Fibroblast of lung (primary cell): ENCODE results near the gene USP14. TPM values are rescaled to one million over a fixed set of nuclear protein-coding genes. Genes with fewer than 3 reads are reported as not detected.
A peak's percentile ranks its signal among the peaks of the same experiment; 100 is the strongest.

Experiments used
- DNase-seq, 2 donors: peaks; one replicate each; pipeline versions ENCODE4 v3.0.0 to v3.0.0-alpha.2; 2010; ENCODE audit warnings: low read depth in 2 of 2
- H2AFZ ChIP-seq: 2 replicates; pipeline ENCODE4 v1.5.1; 2012; ENCODE audit warnings: low read length, control low read depth, inconsistent platforms
- H3K27ac ChIP-seq: 2 replicates; pipeline ENCODE4 v1.5.1; 2011; ENCODE audit warnings: low read length, control low read depth; ENCODE audit not compliant: insufficient read depth
- H3K27me3 ChIP-seq: 2 replicates; pipeline ENCODE4 v1.5.1; 2011; ENCODE audit warnings: mild to moderate bottlenecking, low read length; ENCODE audit not compliant: control insufficient read depth, insufficient read depth
- H3K36me3 ChIP-seq: 2 replicates; pipeline ENCODE4 v1.5.1; 2011; ENCODE audit warnings: low read length; ENCODE audit not compliant: control insufficient read depth, insufficient read depth
- H3K4me1 ChIP-seq: 2 replicates; pipeline ENCODE4 v1.5.1; 2011; ENCODE audit warnings: low read length; ENCODE audit not compliant: control insufficient read depth, insufficient read depth; ENCODE audit errors: extremely low read depth
- H3K4me2 ChIP-seq: 2 replicates; pipeline ENCODE4 v1.5.1; 2011; ENCODE audit warnings: low read length, control low read depth; ENCODE audit not compliant: insufficient read depth; ENCODE audit errors: extremely low read depth
- H3K4me3 ChIP-seq, 4 experiments: fragments of 200-600 bp in 1 of 4; sonication (generic) in 1 of 4; replicated peaks in 1 of 4; 2 replicates each; pipeline ENCODE4 v1.5.1; 2011 to 2016; ENCODE audit warnings: low read length in 4 of 4, low read depth in 3 of 4, mild to moderate bottlenecking in 3 of 4, control low read depth in 2 of 4, inconsistent platforms in 1 of 4, mixed read lengths in 1 of 4; ENCODE audit not compliant: insufficient read depth in 1 of 4; ENCODE audit errors: control extremely low read depth in 1 of 4
- H3K79me2 ChIP-seq: 2 replicates; pipeline ENCODE4 v1.5.1; 2012; ENCODE audit warnings: mild to moderate bottlenecking, low read length, inconsistent platforms; ENCODE audit not compliant: control insufficient read depth, insufficient read depth
- H3K9ac ChIP-seq: 2 replicates; pipeline ENCODE4 v1.5.1; 2011; ENCODE audit warnings: mild to moderate bottlenecking, low read length, control low read depth; ENCODE audit not compliant: insufficient read depth
- H3K9me3 ChIP-seq: 2 replicates; pipeline ENCODE4 v1.5.1; 2012; ENCODE audit warnings: low read depth, low read length; ENCODE audit not compliant: control insufficient read depth, insufficient read depth
- H4K20me1 ChIP-seq: 2 replicates; pipeline ENCODE4 v1.5.1; 2011; ENCODE audit warnings: low read length; ENCODE audit not compliant: control insufficient read depth, insufficient read depth; ENCODE audit errors: extremely low read depth
- EZH2 ChIP-seq: IDR thresholded peaks from 2 replicates; pipeline ENCODE4 v1.5.1; 2012; ENCODE audit warnings: low read length, control low read depth, mild to moderate bottlenecking; ENCODE audit errors: missing control alignments
- polyA plus RNA-seq, 2 donors: library from polyadenylated mRNA; depleted of rRNA in 1 of 2; stranded (reverse) in 1 of 2; unstranded in 1 of 2; fragments of >200 nt; gene quantifications; 2 replicates each; pipeline ENCODE4 v1.2.1, GENCODE V29; 2011 to 2012; ENCODE audit warnings: missing spikeins in 1 of 2
- total RNA-seq: library from RNA; depleted of rRNA; stranded (reverse); fragments of >200 nt; gene quantifications from 2 replicates; pipeline ENCODE4 v1.2.1, GENCODE V29; 2014
- TF ChIP-seq, protein P1 (sequence below), 2 donors: IDR thresholded peaks in 1 of 2; conservative IDR thresholded peaks in 1 of 2; 1 replicate in 1 of 2; 2 replicates in 1 of 2; pipeline ENCODE4 v1.5.1; 2011 to 2012; ENCODE audit warnings: low read length in 2 of 2, control low read depth in 1 of 2, inconsistent platforms in 1 of 2, low read depth in 1 of 2, mild to moderate bottlenecking in 1 of 2

The USP14 gene
- total and polyA plus RNA-seq, 2 donors (not counting 1 experiment from before 2014, with no cell fraction given) = 21.5 to 39.5 TPM

DNA sequence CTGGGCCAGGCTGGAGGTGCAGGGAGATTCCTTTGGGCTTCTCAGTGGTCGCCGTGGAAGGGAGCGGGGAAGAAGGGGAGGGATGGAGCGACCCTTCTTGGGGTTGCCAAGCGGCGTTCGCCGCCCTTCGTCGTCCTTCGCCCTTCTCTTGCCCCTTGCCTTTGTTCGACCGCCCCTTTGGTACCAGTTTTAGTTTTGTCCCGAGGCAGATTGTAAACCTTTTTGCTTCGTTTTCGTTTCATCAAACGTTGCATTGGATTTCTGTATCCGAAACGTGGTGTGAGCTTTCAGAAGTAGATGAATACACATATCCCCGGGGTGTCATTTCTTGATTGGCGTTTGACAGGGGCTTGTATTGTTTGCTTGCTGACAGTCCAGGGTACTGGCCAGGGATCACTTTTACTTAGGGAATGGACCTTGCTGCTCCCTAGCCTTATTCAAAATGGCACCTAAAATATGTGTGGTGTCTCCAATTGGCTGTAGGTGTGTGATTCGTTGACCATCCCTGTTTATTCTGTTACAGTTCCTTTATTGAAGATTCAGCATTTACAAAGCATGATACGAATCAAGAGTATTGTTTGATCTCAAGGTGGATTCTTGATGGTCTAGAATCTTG, 788 bp downstream of the USP14 start:
- Histone ChIP-seq H3K36me3 (no peaks in the 10 kb centered on the region), H4K20me1 (no peaks in the 10 kb centered on the region), H3K27me3 (no peaks in the 10 kb centered on the region), H3K4me1 (no peaks in the 10 kb centered on the region), H3K4me3 (peak overlapping the region; percentile 68 to 94 (median 85)), H2AFZ (peak overlapping the region; percentile 36), H3K79me2 (peaks cover 51% of the 10 kb centered on the region), H3K9ac (peak overlapping the region; percentile 89), H3K4me2 (peak overlapping the region; percentile 86), H3K9me3 (no peaks in the 10 kb centered on the region), H3K27ac (peak overlapping the region; percentile 90)
- TF ChIP-seq, protein P1, sequence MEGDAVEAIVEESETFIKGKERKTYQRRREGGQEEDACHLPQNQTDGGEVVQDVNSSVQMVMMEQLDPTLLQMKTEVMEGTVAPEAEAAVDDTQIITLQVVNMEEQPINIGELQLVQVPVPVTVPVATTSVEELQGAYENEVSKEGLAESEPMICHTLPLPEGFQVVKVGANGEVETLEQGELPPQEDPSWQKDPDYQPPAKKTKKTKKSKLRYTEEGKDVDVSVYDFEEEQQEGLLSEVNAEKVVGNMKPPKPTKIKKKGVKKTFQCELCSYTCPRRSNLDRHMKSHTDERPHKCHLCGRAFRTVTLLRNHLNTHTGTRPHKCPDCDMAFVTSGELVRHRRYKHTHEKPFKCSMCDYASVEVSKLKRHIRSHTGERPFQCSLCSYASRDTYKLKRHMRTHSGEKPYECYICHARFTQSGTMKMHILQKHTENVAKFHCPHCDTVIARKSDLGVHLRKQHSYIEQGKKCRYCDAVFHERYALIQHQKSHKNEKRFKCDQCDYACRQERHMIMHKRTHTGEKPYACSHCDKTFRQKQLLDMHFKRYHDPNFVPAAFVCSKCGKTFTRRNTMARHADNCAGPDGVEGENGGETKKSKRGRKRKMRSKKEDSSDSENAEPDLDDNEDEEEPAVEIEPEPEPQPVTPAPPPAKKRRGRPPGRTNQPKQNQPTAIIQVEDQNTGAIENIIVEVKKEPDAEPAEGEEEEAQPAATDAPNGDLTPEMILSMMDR (conservative IDR thresholded peaks at IDR 0.05 in 1 of 2, IDR thresholded peaks at IDR 0.05 in 1 of 2; ENCODE audit: low read depth in 1 of 2, low read length in 2 of 2) = no peak
- TF ChIP-seq EZH2 = no peak
- DNase-seq = peak; percentile 11 to 16

DNA sequence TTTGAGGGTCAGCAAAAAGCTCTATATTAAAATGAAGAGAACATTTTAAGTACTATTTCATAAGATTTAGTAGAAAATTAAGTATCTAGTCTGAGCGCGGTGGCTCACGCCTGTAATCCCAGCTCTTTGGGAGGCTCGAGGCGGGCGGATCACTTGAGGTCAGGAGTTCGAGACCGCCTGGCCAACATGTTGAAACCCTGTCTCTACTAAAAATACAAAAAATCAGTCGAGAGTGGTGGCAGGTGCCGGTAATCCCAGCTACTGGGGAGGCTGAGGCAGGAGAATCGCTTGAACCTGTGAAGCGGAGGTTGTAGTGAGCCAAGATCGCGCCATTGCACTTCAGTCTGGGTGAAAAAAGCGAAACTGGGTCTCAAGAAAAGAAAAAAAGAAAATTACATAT, 1.6 kb downstream of the USP14 start:
- Histone ChIP-seq H3K4me1 (no peaks in the 10 kb centered on the region), H3K4me3 (peak overlapping the region in 3 of 4 experiments; percentile 68 to 94 (median 94)), H2AFZ (no peak overlapping the region), H3K9me3 (no peaks in the 10 kb centered on the region), H3K9ac (no peak overlapping the region), H3K27me3 (no peaks in the 10 kb centered on the region), H3K4me2 (peak overlapping the region; percentile 86), H3K27ac (no peak overlapping the region), H3K36me3 (no peaks in the 10 kb centered on the region), H4K20me1 (no peaks in the 10 kb centered on the region), H3K79me2 (peaks cover 52% of the 10 kb centered on the region)
- DNase-seq = no peak
- no peak for TF ChIP-seq EZH2
- TF ChIP-seq, protein P1 (conservative IDR thresholded peaks at IDR 0.05 in 1 of 2, IDR thresholded peaks at IDR 0.05 in 1 of 2; ENCODE audit: low read depth in 1 of 2, low read length in 2 of 2) = no peak

GRCh38 chr18:160831-161570, 2.6 kb downstream of the USP14 start:
- Histone ChIP-seq H3K27me3 (no peaks in the 10 kb centered on the region), H2AFZ (no peak overlapping the region), H3K4me1 (no peaks in the 10 kb centered on the region), H3K9ac (no peak overlapping the region), H4K20me1 (no peaks in the 10 kb centered on the region), H3K4me3 (no peak overlapping the region), H3K36me3 (no peaks in the 10 kb centered on the region), H3K27ac (no peak overlapping the region), H3K9me3 (no peaks in the 10 kb centered on the region), H3K79me2 (peaks cover 55% of the 10 kb centered on the region), H3K4me2 (no peak overlapping the region)
- DNase-seq = peak in 1 of 2 donors; percentile 69
- TF ChIP-seq, protein P1 (conservative IDR thresholded peaks at IDR 0.05 in 1 of 2, IDR thresholded peaks at IDR 0.05 in 1 of 2; ENCODE audit: low read depth in 1 of 2, low read length in 2 of 2) = no peak
- TF ChIP-seq EZH2 = no peak
